MV-4-11 (cell line): ENCODE results near the gene DNAH3.
A peak's percentile ranks its signal among the peaks of the same experiment; 100 is the strongest.
"Not testable (repeated sequence)": the region's sequence is repeated elsewhere in the genome, so short reads cannot be mapped to it uniquely, and the experiment has no call there.

Experiments
- DNase-seq: peaks from one replicate; lab custom pipeline; 2025; lab: John Stamatoyannopoulos, UW

The DNAH3 gene

GRCh38 chr16:21128991-21129390 lies 21.7 kb downstream of the DNAH3 start:
- DNase-seq = no peak

DNA sequence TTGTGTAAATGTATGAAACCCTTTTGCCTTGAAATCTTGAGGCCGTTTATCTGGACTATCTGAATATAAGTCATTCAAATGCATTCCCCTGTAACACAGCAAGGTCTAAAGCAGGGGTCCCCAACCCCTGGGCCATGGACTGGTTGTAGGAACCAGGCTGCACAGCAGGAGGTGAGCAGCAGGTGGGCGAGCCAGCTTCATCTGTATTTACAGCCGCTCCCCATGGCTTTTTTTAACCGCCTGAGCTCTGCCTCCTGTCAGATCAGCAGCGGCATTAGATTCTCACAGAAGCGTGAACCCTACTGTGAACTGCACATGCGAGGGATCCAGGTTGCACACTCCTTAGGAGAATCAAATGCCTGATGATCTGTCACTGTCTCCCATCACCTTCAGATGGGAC lies 24.1 kb downstream of the DNAH3 start:
- no peak for DNase-seq

DNA sequence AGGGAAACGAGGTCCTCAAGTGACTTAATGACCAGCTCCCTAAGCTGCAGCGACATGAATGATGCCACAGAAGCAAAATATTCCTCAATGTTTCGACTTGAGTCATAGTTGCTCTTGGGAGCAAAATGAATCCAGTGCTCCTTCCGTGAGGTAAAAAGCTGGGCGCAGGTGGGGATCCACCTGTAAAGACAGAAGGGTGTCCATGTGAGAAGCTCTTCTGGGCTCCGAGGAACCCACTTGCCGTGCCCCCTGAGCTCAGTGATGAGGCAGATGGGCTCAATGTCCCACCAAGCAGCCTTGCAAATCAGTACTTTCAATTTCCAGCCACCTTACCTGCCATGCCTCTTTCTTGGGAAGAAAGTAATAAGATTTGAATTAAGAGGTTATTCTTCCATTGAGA lies 25.5 kb downstream of the DNAH3 start:
- no peak for DNase-seq

- no peak for DNase-seq
Observed at GRCh38 chr16:21120976-21121520, 29.6 kb downstream of the DNAH3 start.

DNA sequence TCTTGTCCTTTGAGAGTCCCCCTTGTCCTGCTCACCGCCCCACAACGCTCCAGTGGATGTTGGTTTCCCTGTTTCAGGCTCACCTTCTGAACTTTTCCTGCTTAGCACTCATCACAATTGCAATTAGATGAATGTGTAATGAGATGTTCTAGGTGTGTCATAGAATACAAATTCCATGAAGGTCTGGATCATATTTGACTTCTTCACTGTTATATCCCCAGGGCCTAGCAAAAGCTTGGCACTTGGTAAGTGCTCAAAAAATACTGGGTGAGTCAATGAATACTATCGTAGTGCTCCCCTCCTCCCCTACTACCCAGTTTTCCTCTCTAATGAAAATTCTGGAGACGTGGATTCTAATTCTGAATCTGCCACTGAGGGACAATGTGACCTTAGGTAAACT lies 33.1 kb downstream of the DNAH3 start:
- DNase-seq = no peak

GRCh38 chr16:21116148-21116693 lies 34.4 kb downstream of the DNAH3 start:
- DNase-seq = peak; percentile 93

GRCh38 chr16:21115551-21115950 lies 35.1 kb downstream of the DNAH3 start:
- not testable (repeated sequence) for DNase-seq

GRCh38 chr16:21103941-21104860 lies 46.4 kb downstream of the DNAH3 start:
- peak; percentile 18 for DNase-seq

- peak; percentile 3 for DNase-seq
Observed at GRCh38 chr16:21101631-21102420, 48.8 kb downstream of the DNAH3 start.

GRCh38 chr16:21100447-21100846 lies 50.2 kb downstream of the DNAH3 start:
- no peak for DNase-seq

- no peak for DNase-seq
Observed at GRCh38 chr16:21097151-21097550, 53.5 kb downstream of the DNAH3 start.

- DNase-seq = not testable (repeated sequence)
Observed at GRCh38 chr16:21094719-21095118, 55.9 kb downstream of the DNAH3 start.

DNA sequence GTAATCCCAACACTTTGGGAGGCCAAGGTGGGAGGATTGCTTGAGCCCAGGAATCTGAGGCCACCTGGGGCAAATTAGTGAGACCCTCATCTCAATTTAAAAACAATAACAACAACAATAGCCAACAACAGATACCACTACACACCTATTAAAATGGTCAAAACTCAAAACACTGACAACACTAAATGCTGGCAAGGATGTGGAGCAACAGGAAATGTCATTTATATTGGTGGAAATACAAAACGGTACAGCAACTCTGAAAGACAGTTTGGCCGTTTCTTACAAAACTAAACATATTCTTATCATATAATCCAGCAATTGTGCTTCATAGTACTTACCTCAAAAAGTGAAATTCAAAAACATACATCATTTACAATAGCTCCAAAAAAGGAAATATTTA lies 57.7 kb downstream of the DNAH3 start:
- DNase-seq = no peak

DNA sequence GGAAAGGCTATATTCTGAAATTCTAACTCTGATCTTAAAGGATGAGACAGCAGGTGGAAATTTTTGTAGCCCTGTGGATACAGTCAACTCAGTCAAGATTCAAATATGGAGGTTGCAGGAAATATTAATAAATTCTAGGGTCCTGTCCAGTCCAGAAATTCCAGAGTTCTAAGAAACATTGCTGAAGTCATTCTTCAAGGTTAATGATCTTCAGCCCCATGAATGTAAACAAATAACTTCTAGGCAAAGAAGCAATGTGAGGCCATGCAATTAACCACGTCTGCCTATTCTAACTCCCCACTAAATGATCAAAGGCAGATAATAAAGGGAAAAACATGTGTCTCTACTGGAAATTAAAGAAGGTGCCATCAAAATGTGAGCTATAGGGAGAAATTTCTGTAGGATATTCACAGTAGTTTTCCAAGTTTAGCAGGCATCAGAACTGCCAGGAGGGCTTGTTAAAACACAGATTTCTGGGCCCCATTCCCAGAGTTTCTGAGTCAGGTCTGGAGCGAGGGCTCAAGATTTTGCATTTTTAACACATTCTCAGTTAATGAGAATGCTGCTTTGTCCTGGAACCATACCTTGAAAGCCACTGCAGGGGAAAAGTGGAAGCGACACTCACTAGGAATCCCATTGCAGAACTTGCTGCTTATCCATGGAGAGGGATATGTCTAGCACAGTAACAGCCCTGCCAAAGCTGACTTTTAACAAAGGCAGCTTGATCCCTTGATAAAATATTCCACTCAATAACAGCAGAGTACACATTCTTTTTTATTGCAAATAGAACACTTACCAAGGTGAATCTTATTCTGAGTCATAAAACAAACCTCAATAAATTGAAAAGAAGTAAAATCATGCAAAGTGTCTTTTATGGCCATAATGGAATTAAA lies 61.8 kb downstream of the DNAH3 start:
- DNase-seq = no peak

- no peak for DNase-seq
Observed at GRCh38 chr16:21088143-21088542, 62.5 kb downstream of the DNAH3 start.

- DNase-seq = no peak
Observed at GRCh38 chr16:21084631-21085225, 65.9 kb downstream of the DNAH3 start.

DNA sequence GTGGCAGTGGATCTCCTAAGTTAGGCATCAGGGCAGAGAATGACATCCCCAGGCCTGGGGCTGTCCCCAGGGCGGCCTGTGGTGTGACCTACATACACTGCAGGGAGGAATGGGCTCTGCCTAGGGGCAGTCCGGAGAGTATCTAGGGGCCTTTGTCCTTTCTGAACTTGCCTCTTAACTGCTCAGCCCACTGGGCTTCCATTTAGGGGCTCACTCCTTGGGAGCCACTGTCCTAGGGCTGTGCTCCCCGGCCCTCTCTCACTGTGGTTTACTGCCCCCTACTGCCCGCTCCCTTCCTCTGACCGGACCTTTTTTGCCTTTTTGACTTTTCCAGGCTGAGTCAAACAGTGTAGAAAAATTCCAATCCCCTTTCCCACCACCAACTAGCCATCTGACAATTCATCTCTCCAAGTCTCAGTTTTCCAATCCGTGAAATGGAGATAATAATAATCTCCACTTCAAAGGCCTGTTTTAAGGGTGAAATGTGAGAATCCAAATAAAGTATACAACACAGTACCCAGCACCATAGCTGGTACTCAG lies 66.8 kb downstream of the DNAH3 start:
- DNase-seq = peak; percentile 28

- DNase-seq = no peak
Observed at GRCh38 chr16:21081329-21081728, 69.3 kb downstream of the DNAH3 start.

DNA sequence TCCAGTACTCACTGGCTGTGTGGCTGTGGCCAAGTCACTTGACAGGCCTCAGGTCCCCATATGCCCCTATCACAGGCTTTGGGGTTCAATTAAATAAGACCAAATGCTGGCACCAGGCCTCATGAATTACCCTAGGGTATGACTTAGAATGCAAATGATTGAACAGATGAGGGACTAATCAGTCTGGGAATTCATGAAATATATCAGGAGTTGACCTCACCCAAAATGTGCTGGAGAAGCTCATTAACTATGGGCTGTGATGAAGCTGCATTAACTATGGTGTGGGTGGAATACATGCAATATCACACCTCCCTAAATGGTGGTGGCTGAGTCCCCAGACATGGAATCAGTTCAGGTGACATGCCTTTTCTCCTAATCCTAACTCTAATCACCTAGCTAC lies 72.1 kb downstream of the DNAH3 start:
- DNase-seq = no peak

DNA sequence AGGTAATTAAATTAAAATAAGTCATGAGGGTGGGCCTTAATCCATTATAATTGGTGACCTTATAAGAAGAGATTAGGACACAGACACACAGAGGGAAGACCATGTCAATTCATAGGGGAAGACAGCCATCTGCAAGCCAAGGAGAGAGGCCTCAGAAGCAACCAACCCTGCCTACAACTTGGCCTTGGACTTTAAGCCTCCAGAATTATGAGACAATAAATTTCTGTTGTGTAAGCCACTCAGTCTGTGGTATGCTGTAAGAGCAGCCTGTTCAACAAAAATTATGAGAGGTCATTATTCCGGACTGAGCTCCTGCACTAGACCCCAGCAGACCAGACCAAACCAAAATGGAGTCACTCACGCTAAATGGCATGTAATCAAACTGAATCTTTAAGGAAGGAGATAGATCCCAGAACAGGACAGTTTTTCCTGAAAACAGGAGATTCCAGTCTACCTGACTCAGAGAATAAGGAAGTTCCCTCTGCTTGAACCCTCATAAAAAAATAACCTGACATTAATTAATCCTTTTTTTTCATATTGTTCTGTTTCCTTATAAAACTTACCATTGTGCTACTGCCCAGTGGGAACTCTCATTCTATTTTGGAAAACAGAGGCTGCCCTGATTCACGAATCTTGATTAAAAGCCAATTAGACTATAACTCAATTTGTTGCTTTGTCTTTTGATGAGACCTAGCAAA lies 74.3 kb downstream of the DNAH3 start:
- peak; percentile 24 for DNase-seq
